ENCODE results near the gene C11orf65. TPM values are rescaled to one million over a fixed set of nuclear protein-coding genes. Genes with fewer than 3 reads are reported as not detected.

C11orf65 gene
- total RNA-seq, 1 experiment from 2014 or later, result 1.3 TPM

- H3K79me2 ChIP-seq (ENCODE audit: insufficient read depth, low read length), result no peaks in the 10 kb centered on the region
- no peaks in the 10 kb centered on the region for H3K9me2 ChIP-seq (ENCODE audit: insufficient read depth)
- no peaks in the 10 kb centered on the region for H3K9me3 ChIP-seq (ENCODE audit: control insufficient read depth in 1 of 2, insufficient read depth in 1 of 2, low read depth in 1 of 2, low read length in 2 of 2)
- CTCF ChIA-PET, result no interaction called here
- H4K20me1 ChIP-seq (ENCODE audit: insufficient read depth), result no peaks in the 10 kb centered on the region
- DNase-seq (ENCODE audit: low read depth, low spot score) (no peak), ATAC-seq (peak; percentile 66)
- no peaks in the 10 kb centered on the region for H3K36me3 ChIP-seq (ENCODE audit: control insufficient read depth in 1 of 2, insufficient read depth in 2 of 2, low read length in 2 of 2)
- BruUV-seq (replicated peaks), result no TSS peak
- TF ChIP-seq ZFX (IDR thresholded peaks at IDR 0.05), result peak; percentile 92
- no peak for TF ChIP-seq SRF (IDR thresholded peaks at IDR 0.05; ENCODE audit: low read depth)
- peak; percentile 49 for TF ChIP-seq POLR2A (IDR thresholded peaks at IDR 0.05; ENCODE audit: borderline replicate concordance, extremely low read depth, insufficient read depth, insufficient read length)
- 0 out of 2 replicates have a peak, but pooled peaks have one; percentile 30 for TF ChIP-seq POLR2AphosphoS5 (IDR thresholded peaks at IDR 0.05; ENCODE audit: low read depth, low read length)
- no peak for TF ChIP-seq JUND (IDR thresholded peaks at IDR 0.05)
- intact Hi-C loops (cut with micrococcal nuclease), result no loop called here
- H3K27ac ChIP-seq (ENCODE audit: low read depth, low read length), result peak within 1 kb of the TSS; percentile 97
- peak within 1 kb of the TSS; percentile 93 for H3K4me2 ChIP-seq (ENCODE audit: low read length)
- H3K4me1 ChIP-seq (ENCODE audit: control insufficient read depth in 1 of 2, insufficient read depth in 2 of 2, low read length in 2 of 2), result peaks cover 12 to 32% of the 10 kb centered on the region in 2 experiments; a peak in 3 of 4 replicates
- POLR2A ChIA-PET, result no interaction called here
- peak within 1 kb of the TSS; percentile 86 for H3K9ac ChIP-seq (ENCODE audit: low read length)
- H3K27me3 ChIP-seq (ENCODE audit: insufficient read depth, low read length), result no peaks in the 10 kb centered on the region
- peak within 1 kb of the TSS; percentile 91 for H2AFZ ChIP-seq (ENCODE audit: low read depth, low read length, poor library complexity, severe bottlenecking)
- peak within 1 kb of the TSS; percentile 46 to 65 for H3K4me3 ChIP-seq (replicated peaks in 1 of 2; ENCODE audit: low read depth in 1 of 2, low read length in 2 of 2)
- RAD21 ChIA-PET (ENCODE audit: low non-redundant PET in 1 of 2, low total read pairs in 2 of 2, uncharacterized antibody in 2 of 2, unreplicated experiment in 2 of 2), result interaction anchor here in 1 of 2 experiments (1.0 kb wide), 1 partner anchor 28 kb away, joined by 3 read pairs; no protein-coding TSS in a partner anchor
Measured at GRCh38 chr11:108498046-108498815, 30.9 kb upstream of the C11orf65 start, which contains the start of gene POGLUT3. Gene POGLUT3 (minus strand): TSS chr11:108498384. CDS start chr11:108498366, 18 bp downstream.

GRCh38 chr11:108497317-108498045, 30.2 kb upstream of the C11orf65 start:
- DNase-seq (ENCODE audit: low read depth, low spot score) (peak; percentile 93), ATAC-seq (peak; percentile 89)
- Histone ChIP-seq H3K9ac (ENCODE audit: low read length) (peak overlapping the region; percentile 86), H3K9me2 (ENCODE audit: insufficient read depth) (no peaks in the 10 kb centered on the region), H3K27me3 (ENCODE audit: insufficient read depth, low read length) (no peaks in the 10 kb centered on the region), H3K4me3 (replicated peaks in 1 of 2; ENCODE audit: low read depth in 1 of 2, low read length in 2 of 2) (peak overlapping the region; percentile 46 to 65), H3K9me3 (ENCODE audit: control insufficient read depth in 1 of 2, insufficient read depth in 1 of 2, low read depth in 1 of 2, low read length in 2 of 2) (no peaks in the 10 kb centered on the region), H3K27ac (ENCODE audit: low read depth, low read length) (peak overlapping the region; percentile 97), H4K20me1 (ENCODE audit: insufficient read depth) (no peaks in the 10 kb centered on the region), H3K79me2 (ENCODE audit: insufficient read depth, low read length) (no peaks in the 10 kb centered on the region), H3K4me1 (ENCODE audit: control insufficient read depth in 1 of 2, insufficient read depth in 2 of 2, low read length in 2 of 2) (peaks cover 12 to 32% of the 10 kb centered on the region in 2 experiments; a peak in 3 of 4 replicates), H3K4me2 (ENCODE audit: low read length) (peak overlapping the region; percentile 93), H2AFZ (ENCODE audit: low read depth, low read length, poor library complexity, severe bottlenecking) (peak overlapping the region; percentile 91), H3K36me3 (ENCODE audit: control insufficient read depth in 1 of 2, insufficient read depth in 2 of 2, low read length in 2 of 2) (no peaks in the 10 kb centered on the region)
- ChIA-PET POLR2A (no interaction called here), RAD21 (ENCODE audit: low non-redundant PET in 1 of 2, low total read pairs in 2 of 2, uncharacterized antibody in 2 of 2, unreplicated experiment in 2 of 2) (no interaction called here), CTCF (no interaction called here)
- TSS peak; percentile 72 for BruUV-seq (replicated peaks)
- intact Hi-C loops (cut with micrococcal nuclease), result loop anchor here (2.0 kb wide), 1 partner anchor 31 kb away; the partner anchor contains the start of gene C11orf65
- TF ChIP-seq YY1 (IDR thresholded peaks at IDR 0.05; ENCODE audit: extremely low read depth, insufficient replicate concordance, low read depth, low read length), result peak; percentile 54
- peak; percentile 2; the same call in 1 of the 2 replicates for TF ChIP-seq RAD21 (IDR thresholded peaks at IDR 0.05; ENCODE audit: low read depth)
- TF ChIP-seq, protein P1, sequence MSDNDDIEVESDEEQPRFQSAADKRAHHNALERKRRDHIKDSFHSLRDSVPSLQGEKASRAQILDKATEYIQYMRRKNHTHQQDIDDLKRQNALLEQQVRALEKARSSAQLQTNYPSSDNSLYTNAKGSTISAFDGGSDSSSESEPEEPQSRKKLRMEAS (IDR thresholded peaks at IDR 0.05), result peak; percentile 83
- peak; percentile 61; the same call in 1 of the 2 replicates for TF ChIP-seq CEBPB (IDR thresholded peaks at IDR 0.05; ENCODE audit: low read depth)
- TF ChIP-seq CBX3 (IDR thresholded peaks at IDR 0.05; ENCODE audit: low read depth), result peak; percentile 87
- TF ChIP-seq, protein P2, sequence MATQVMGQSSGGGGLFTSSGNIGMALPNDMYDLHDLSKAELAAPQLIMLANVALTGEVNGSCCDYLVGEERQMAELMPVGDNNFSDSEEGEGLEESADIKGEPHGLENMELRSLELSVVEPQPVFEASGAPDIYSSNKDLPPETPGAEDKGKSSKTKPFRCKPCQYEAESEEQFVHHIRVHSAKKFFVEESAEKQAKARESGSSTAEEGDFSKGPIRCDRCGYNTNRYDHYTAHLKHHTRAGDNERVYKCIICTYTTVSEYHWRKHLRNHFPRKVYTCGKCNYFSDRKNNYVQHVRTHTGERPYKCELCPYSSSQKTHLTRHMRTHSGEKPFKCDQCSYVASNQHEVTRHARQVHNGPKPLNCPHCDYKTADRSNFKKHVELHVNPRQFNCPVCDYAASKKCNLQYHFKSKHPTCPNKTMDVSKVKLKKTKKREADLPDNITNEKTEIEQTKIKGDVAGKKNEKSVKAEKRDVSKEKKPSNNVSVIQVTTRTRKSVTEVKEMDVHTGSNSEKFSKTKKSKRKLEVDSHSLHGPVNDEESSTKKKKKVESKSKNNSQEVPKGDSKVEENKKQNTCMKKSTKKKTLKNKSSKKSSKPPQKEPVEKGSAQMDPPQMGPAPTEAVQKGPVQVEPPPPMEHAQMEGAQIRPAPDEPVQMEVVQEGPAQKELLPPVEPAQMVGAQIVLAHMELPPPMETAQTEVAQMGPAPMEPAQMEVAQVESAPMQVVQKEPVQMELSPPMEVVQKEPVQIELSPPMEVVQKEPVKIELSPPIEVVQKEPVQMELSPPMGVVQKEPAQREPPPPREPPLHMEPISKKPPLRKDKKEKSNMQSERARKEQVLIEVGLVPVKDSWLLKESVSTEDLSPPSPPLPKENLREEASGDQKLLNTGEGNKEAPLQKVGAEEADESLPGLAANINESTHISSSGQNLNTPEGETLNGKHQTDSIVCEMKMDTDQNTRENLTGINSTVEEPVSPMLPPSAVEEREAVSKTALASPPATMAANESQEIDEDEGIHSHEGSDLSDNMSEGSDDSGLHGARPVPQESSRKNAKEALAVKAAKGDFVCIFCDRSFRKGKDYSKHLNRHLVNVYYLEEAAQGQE (IDR thresholded peaks at IDR 0.05; ENCODE audit: low read depth), result no peak
- TF ChIP-seq TCF7L2 (IDR thresholded peaks at IDR 0.05; ENCODE audit: borderline replicate concordance, extremely low read depth, insufficient read depth, insufficient read length), result peak; percentile 66
- peak; percentile 62 for TF ChIP-seq EGR1 (IDR thresholded peaks at IDR 0.05; ENCODE audit: low read depth)
- TF ChIP-seq SRF (IDR thresholded peaks at IDR 0.05; ENCODE audit: low read depth), result no peak; the same call in 1 of the 2 replicates

Data from HCT116 (cell line).